Naive thymus-derived CD8-positive, alpha-beta T cell (primary cell): Measurements from ENCODE around the gene PAPPA. TPM values are rescaled to one million over a fixed set of nuclear protein-coding genes. Genes with fewer than 3 reads are reported as not detected.

Experiments used
- ATAC-seq, 2 donors: fragments of 150-1000 bp; cut with Tn5 transposase in 1 of 2; sonication (Bioruptor Pico), chemical (Tn5 transposase) in 1 of 2; 1 replicate in 1 of 2; 2 replicates in 1 of 2; pipeline ENCODE4 v1.10.0; 2021; ENCODE audit warnings: mild to moderate bottlenecking in 2 of 2, moderate library complexity in 2 of 2
- POLR2A ChIA-PET: fragments of 350-600 bp; sonication (Branson Sonifier 250); formaldehyde crosslinking; loops from one replicate; lab custom pipeline; 2021; ENCODE audit warnings: antibody characterized with exemption; lab: Charles Lee
- DNase-seq, 10 donors: peaks; one replicate each; pipeline versions ENCODE4 v3.0.0 to v3.0.0-alpha.2; 2020 to 2022
- H3K27ac Mint-ChIP-seq, 10 donors: one replicate each; pipeline ENCODE4 v1.8.0; 2020 to 2022; ENCODE audit warnings: mild to moderate bottlenecking in 10 of 10, mixed read lengths in 10 of 10, moderate library complexity in 4 of 10, inconsistent platforms in 1 of 10
- H3K27me3 Mint-ChIP-seq, 5 donors: one replicate each; pipeline ENCODE4 v1.8.0; 2021 to 2022; ENCODE audit warnings: mixed read lengths in 5 of 5
- H3K36me3 Mint-ChIP-seq, 3 donors: one replicate each; pipeline ENCODE4 v1.8.0; 2020 to 2022; ENCODE audit warnings: mixed read lengths in 3 of 3, mild to moderate bottlenecking in 2 of 3, inconsistent platforms in 1 of 3
- H3K4me1 Mint-ChIP-seq, 4 donors: one replicate each; pipeline ENCODE4 v1.8.0; 2021 to 2022; ENCODE audit warnings: mixed read lengths in 4 of 4
- H3K4me3 Mint-ChIP-seq, 10 donors: one replicate each; pipeline ENCODE4 v1.8.0; 2020 to 2022; ENCODE audit warnings: mild to moderate bottlenecking in 10 of 10, mixed read lengths in 10 of 10, moderate library complexity in 6 of 10, inconsistent platforms in 1 of 10
- H3K9me3 Mint-ChIP-seq, 9 donors: one replicate each; pipeline ENCODE4 v1.8.0; 2020 to 2022; ENCODE audit warnings: mixed read lengths in 9 of 9, mild to moderate bottlenecking in 3 of 9, inconsistent platforms in 1 of 9, moderate library complexity in 1 of 9
- polyA plus RNA-seq, 3 donors: library from polyadenylated mRNA; unstranded; fragments of 300-500 nt; fragmentation: Illumina TruSeq; gene quantifications; one replicate each; pipeline ENCODE4 v1.2.3, GENCODE V29; 2021
- total RNA-seq, 8 experiments: library from RNA in 2 of 8; stranded (reverse) in 2 of 8; gene quantifications; one replicate each; pipeline ENCODE4 v1.2.3 and lab custom pipeline; 2021 to 2026

The PAPPA gene
- total and polyA plus RNA-seq, 5 experiments from 2014 or later = 0.09 TPM; not detected in 4

DNA sequence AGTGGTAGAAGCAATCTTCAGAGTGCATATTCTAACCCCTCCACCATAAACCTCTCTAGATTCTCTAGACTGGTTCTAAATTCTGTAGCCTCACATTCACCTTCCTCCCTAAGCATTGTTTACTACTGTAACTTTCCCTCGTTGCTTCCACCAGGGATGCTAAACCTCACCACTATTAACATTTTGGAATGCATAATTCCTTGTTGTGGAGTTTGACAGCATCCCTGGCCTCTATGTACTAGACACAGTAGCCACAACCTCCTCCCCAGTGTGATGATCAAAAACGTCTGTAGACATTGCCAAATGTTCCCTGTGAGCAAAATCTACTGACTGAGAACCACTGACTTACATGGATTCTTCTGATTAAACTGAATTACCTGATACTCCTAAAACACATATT lies 18.6 kb downstream of the PAPPA start:
- POLR2A ChIA-PET = no interaction called here
- Mint-ChIP-seq H3K27me3 (peaks cover 4 to 11% (median 5%) of the 10 kb centered on the region in 5 donors), H3K36me3 (no peaks in the 10 kb centered on the region), H3K9me3 (peaks cover 0 to 2% (median 0%) of the 10 kb centered on the region in 9 donors), H3K4me3 (no peak overlapping the region), H3K27ac (no peak overlapping the region), H3K4me1 (no peaks in the 10 kb centered on the region)
- DNase-seq (no peak), ATAC-seq (no peak)

GRCh38 chr9:116174347-116174746 lies 20.8 kb downstream of the PAPPA start:
- Mint-ChIP-seq H3K4me1 (no peaks in the 10 kb centered on the region), H3K36me3 (no peaks in the 10 kb centered on the region), H3K27ac (no peak overlapping the region), H3K9me3 (peaks cover 0 to 2% (median 0%) of the 10 kb centered on the region in 9 donors), H3K4me3 (no peak overlapping the region), H3K27me3 (peaks cover 4 to 11% (median 5%) of the 10 kb centered on the region in 5 donors)
- POLR2A ChIA-PET = no interaction called here
- no peak for DNase-seq
- no peak for ATAC-seq

- peaks cover 0 to 4% (median 0%) of the 10 kb centered on the region in 9 donors for H3K9me3 Mint-ChIP-seq
- ATAC-seq = no peak
Observed at GRCh38 chr9:116175614-116176013, 22.0 kb downstream of the PAPPA start.

DNA sequence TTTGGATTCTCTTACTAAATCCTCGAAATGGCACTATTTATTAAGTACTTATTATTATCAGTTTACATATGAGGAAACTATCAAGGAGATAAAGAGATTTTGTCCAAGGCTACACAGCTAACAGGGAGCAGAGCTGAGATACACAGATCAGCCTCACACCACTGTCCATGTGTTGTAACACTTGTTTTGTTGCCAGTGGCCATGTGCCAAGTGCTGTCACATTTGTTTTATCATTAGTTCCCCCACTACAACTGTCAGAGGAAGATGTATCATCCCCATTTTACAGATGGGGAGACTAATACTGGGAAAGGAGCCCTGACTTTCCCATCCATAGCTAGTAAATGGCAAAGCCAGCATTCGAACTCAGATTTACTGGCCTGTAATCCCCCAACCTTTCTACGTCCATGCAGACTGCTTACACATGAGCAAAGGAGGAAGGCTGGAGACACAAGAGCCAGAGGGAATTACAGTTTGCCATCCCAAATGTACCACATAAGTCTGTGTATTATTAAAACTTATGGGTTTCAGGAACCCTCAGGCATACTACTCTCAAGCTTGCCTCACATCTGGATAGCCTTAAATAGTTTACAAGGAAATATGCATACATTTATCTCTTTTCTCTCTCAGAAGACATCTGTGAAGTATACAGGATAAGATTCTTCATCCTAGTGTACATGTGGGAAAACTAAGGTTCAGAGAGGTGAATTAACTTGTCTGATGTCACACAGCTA lies 25.1 kb downstream of the PAPPA start:
- Mint-ChIP-seq H3K36me3 (no peaks in the 10 kb centered on the region), H3K4me1 (no peaks in the 10 kb centered on the region), H3K4me3 (no peak overlapping the region), H3K27ac (no peak overlapping the region), H3K9me3 (peaks cover 0 to 4% (median 0%) of the 10 kb centered on the region in 9 donors), H3K27me3 (peaks cover 0 to 8% (median 2%) of the 10 kb centered on the region in 5 donors)
- ATAC-seq = no peak
- DNase-seq = no peak
- POLR2A ChIA-PET = no interaction called here

More at GRCh38 chr9:116175614-116176013, 22.0 kb downstream of the PAPPA start:
- H3K4me1 Mint-ChIP-seq = no peaks in the 10 kb centered on the region
- DNase-seq = no peak
- no peak overlapping the region for H3K4me3 Mint-ChIP-seq
- POLR2A ChIA-PET = no interaction called here
- peaks cover 4 to 18% (median 5%) of the 10 kb centered on the region in 5 donors for H3K27me3 Mint-ChIP-seq
- no peaks in the 10 kb centered on the region for H3K36me3 Mint-ChIP-seq
- no peak overlapping the region for H3K27ac Mint-ChIP-seq

DNA sequence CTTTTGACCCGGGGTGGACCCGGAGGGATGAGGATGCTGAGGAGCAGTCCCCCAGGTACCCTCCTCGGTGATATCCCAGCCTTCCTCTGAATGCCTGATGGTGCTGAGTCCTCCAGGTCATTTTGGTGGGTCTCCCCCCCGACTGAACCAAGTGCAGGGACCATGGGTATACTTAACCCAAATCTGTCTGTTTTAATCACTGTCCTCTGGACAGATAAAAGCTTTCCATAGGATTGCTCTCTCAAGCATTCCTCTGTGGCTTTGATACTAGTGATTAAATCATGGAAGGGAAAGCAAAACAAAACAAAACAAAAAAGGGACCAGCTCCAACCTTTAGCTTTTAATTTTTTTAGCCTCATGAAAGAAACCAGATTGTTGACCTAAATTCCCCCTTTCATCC lies 26.0 kb downstream of the PAPPA start:
- H3K36me3 Mint-ChIP-seq = no peaks in the 10 kb centered on the region
- no peak overlapping the region for H3K4me3 Mint-ChIP-seq
- DNase-seq (no peak), ATAC-seq (no peak)
- no peaks in the 10 kb centered on the region for H3K4me1 Mint-ChIP-seq
- H3K27me3 Mint-ChIP-seq = peaks cover 0 to 8% (median 2%) of the 10 kb centered on the region in 5 donors
- POLR2A ChIA-PET = no interaction called here
- peaks cover 0 to 7% (median 0%) of the 10 kb centered on the region in 9 donors for H3K9me3 Mint-ChIP-seq
- H3K27ac Mint-ChIP-seq = no peak overlapping the region

GRCh38 chr9:116181853-116182610 lies 28.4 kb downstream of the PAPPA start:
- no peak overlapping the region for H3K27ac Mint-ChIP-seq
- H3K27me3 Mint-ChIP-seq = peaks cover 0 to 8% (median 4%) of the 10 kb centered on the region in 5 donors
- H3K9me3 Mint-ChIP-seq = peaks cover 0 to 9% (median under 1%) of the 10 kb centered on the region in 9 donors
- no peak for DNase-seq
- POLR2A ChIA-PET = no interaction called here
- H3K4me1 Mint-ChIP-seq = no peaks in the 10 kb centered on the region
- H3K36me3 Mint-ChIP-seq = no peaks in the 10 kb centered on the region
- no peak overlapping the region for H3K4me3 Mint-ChIP-seq
- ATAC-seq = no peak

DNA sequence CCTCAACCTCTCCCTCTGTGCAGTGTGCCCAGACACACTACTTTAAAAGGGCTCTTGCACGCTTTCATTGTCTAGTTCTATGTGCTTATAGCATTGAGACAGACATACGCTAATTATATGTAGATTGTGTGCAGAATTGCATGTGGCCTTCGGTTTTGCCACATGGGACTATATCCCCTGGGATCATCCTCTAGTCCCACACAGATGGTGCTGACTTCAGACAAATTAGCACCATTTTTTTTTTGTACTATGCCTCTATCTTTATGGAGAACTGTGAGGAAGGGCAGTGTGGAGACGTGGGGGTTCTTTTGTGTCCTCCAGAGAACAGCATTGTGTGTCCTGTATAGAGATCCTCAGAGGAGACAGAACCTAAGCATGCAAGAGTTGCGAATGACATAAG lies 29.3 kb downstream of the PAPPA start:
- Mint-ChIP-seq H3K4me1 (no peaks in the 10 kb centered on the region), H3K27ac (no peak overlapping the region), H3K36me3 (no peaks in the 10 kb centered on the region), H3K27me3 (peaks cover 0 to 8% (median 3%) of the 10 kb centered on the region in 5 donors), H3K9me3 (peaks cover 0 to 9% (median 2%) of the 10 kb centered on the region in 9 donors), H3K4me3 (no peak overlapping the region)
- no peak for ATAC-seq
- POLR2A ChIA-PET = no interaction called here
- DNase-seq = no peak

DNA sequence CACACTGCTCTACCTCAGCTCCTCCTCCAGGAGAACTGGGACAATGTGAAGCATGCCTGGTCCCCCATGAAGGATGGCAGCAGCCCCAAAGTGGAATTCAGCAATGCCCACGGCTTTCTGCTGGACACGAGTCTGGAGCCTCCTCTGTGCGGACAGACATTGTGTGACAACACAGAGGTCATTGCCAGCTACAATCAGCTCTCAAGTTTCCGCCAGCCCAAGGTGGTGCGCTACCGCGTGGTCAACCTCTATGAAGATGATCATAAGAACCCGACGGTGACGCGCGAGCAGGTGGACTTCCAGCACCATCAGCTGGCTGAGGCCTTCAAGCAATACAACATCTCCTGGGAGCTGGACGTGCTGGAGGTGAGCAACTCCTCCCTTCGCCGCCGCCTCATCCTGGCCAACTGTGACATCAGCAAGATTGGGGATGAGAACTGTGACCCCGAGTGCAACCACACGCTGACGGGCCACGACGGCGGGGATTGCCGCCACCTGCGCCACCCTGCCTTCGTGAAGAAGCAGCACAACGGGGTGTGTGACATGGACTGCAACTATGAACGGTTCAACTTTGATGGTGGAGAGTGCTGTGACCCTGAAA lies 34.1 kb downstream of the PAPPA start:
- ATAC-seq (no peak), DNase-seq (no peak)
- Mint-ChIP-seq H3K27ac (no peak overlapping the region), H3K4me3 (no peak overlapping the region), H3K9me3 (peaks cover 0 to 9% (median 3%) of the 10 kb centered on the region in 9 donors), H3K27me3 (peaks cover 0 to 13% (median 5%) of the 10 kb centered on the region in 5 donors), H3K4me1 (no peaks in the 10 kb centered on the region), H3K36me3 (no peaks in the 10 kb centered on the region)
- POLR2A ChIA-PET = no interaction called here

GRCh38 chr9:116189683-116190082 lies 36.1 kb downstream of the PAPPA start:
- POLR2A ChIA-PET = no interaction called here
- Mint-ChIP-seq H3K9me3 (peaks cover 0 to 9% (median 2%) of the 10 kb centered on the region in 9 donors), H3K27ac (no peak overlapping the region), H3K27me3 (peaks cover 0 to 10% (median 5%) of the 10 kb centered on the region in 5 donors), H3K4me3 (no peak overlapping the region), H3K36me3 (no peaks in the 10 kb centered on the region), H3K4me1 (no peaks in the 10 kb centered on the region)
- no peak for DNase-seq
- ATAC-seq = no peak

- H3K27ac Mint-ChIP-seq = no peak overlapping the region
- peaks cover 0 to 6% (median 2%) of the 10 kb centered on the region in 9 donors for H3K9me3 Mint-ChIP-seq
- POLR2A ChIA-PET = no interaction called here
Observed at GRCh38 chr9:116190637-116191396, 37.2 kb downstream of the PAPPA start.

GRCh38 chr9:116191576-116192415 lies 38.2 kb downstream of the PAPPA start:
- no peak for DNase-seq
- peaks cover 0 to 10% (median 2%) of the 10 kb centered on the region in 5 donors for H3K27me3 Mint-ChIP-seq

More at GRCh38 chr9:116190637-116191396, 37.2 kb downstream of the PAPPA start:
- H3K36me3 Mint-ChIP-seq = no peaks in the 10 kb centered on the region
- ATAC-seq = no peak
- no peak for DNase-seq
- no peaks in the 10 kb centered on the region for H3K4me1 Mint-ChIP-seq
- H3K4me3 Mint-ChIP-seq = no peak overlapping the region
- H3K27me3 Mint-ChIP-seq = peaks cover 0 to 10% (median 5%) of the 10 kb centered on the region in 5 donors

More at GRCh38 chr9:116191576-116192415, 38.2 kb downstream of the PAPPA start:
- no peak for ATAC-seq
- peaks cover 0 to 3% (median 2%) of the 10 kb centered on the region in 9 donors for H3K9me3 Mint-ChIP-seq
- no peak overlapping the region for H3K4me3 Mint-ChIP-seq
- H3K36me3 Mint-ChIP-seq = no peaks in the 10 kb centered on the region
- H3K27ac Mint-ChIP-seq = no peak overlapping the region
- H3K4me1 Mint-ChIP-seq = no peaks in the 10 kb centered on the region
- POLR2A ChIA-PET = no interaction called here
